ENCODE measurements around the gene PLEKHJ1. TPM values are rescaled to one million over a fixed set of nuclear protein-coding genes. Genes with fewer than 3 reads are reported as not detected.

The PLEKHJ1 gene
- total RNA-seq, 1 experiment from 2014 or later = 119 TPM

- CTCF ChIA-PET = no interaction called here
These were observed 44.4 kb downstream of the PLEKHJ1 start for GRCh38 chr19:2191456-2192310.

GRCh38 chr19:2190848-2191455 is 45.2 kb downstream of the PLEKHJ1 start:
- Histone ChIP-seq H3K36me3 (ENCODE audit: control insufficient read depth, insufficient read depth, low read length) (no peaks in the 10 kb centered on the region; the same call in none of the 2 replicates), H3K4me1 (peaks cover 5% of the 10 kb centered on the region), H3K27me3 (replicated peaks; ENCODE audit: control insufficient read depth, insufficient read depth, low read length) (no peaks in the 10 kb centered on the region), H3K4me3 (ENCODE audit: low read depth, low read length) (no peak overlapping the region), H3K9me3 (no peaks in the 10 kb centered on the region)
- CTCF ChIA-PET = no interaction called here
- no TSS peak for BruUV-seq (replicated peaks)
- H3K4me3 Mint-ChIP-seq (ENCODE audit: unreplicated experiment) = no peak overlapping the region
- intact Hi-C loops (cut with micrococcal nuclease; ENCODE audit: unreplicated experiment) = no loop called here
- peaks cover 38% of the 10 kb centered on the region for H3K36me3 Mint-ChIP-seq (ENCODE audit: insufficient read depth, unreplicated experiment)
- TF ChIP-seq CTCF (IDR thresholded peaks at IDR 0.05; ENCODE audit: insufficient read depth in 1 of 2, low read depth in 1 of 2, low read length in 1 of 2, severe bottlenecking in 1 of 2, unreplicated experiment in 1 of 2) = no peak
- H3K27ac Mint-ChIP-seq (ENCODE audit: unreplicated experiment) = no peak overlapping the region
- no peaks in the 10 kb centered on the region for H3K9me3 Mint-ChIP-seq (ENCODE audit: unreplicated experiment)
- POLR2A ChIA-PET = no interaction called here
- peaks cover 7% of the 10 kb centered on the region for H3K4me1 Mint-ChIP-seq (ENCODE audit: low read depth, unreplicated experiment)
- no peak for DNase-seq
- H3K27me3 Mint-ChIP-seq (ENCODE audit: insufficient read depth, unreplicated experiment) = no peaks in the 10 kb centered on the region

More at GRCh38 chr19:2191456-2192310, 44.4 kb downstream of the PLEKHJ1 start:
- no peaks in the 10 kb centered on the region for H3K4me1 Mint-ChIP-seq (ENCODE audit: low read depth, unreplicated experiment)
- no peak for DNase-seq
- H3K27me3 Mint-ChIP-seq (ENCODE audit: insufficient read depth, unreplicated experiment) = no peaks in the 10 kb centered on the region
- peaks cover 41% of the 10 kb centered on the region for H3K36me3 Mint-ChIP-seq (ENCODE audit: insufficient read depth, unreplicated experiment)
- no peak overlapping the region for H3K4me3 ChIP-seq (ENCODE audit: low read depth, low read length)
- intact Hi-C loops (cut with micrococcal nuclease; ENCODE audit: unreplicated experiment) = no loop called here
- H3K36me3 ChIP-seq (ENCODE audit: control insufficient read depth, insufficient read depth, low read length) = no peaks in the 10 kb centered on the region; the same call in none of the 2 replicates
- H3K27ac Mint-ChIP-seq (ENCODE audit: unreplicated experiment) = no peak overlapping the region
- no TSS peak for BruUV-seq (replicated peaks)
- POLR2A ChIA-PET = no interaction called here
- H3K4me3 Mint-ChIP-seq (ENCODE audit: unreplicated experiment) = no peak overlapping the region
- H3K27me3 ChIP-seq (replicated peaks; ENCODE audit: control insufficient read depth, insufficient read depth, low read length) = no peaks in the 10 kb centered on the region
- H3K9me3 ChIP-seq = no peaks in the 10 kb centered on the region
- no peaks in the 10 kb centered on the region for H3K9me3 Mint-ChIP-seq (ENCODE audit: unreplicated experiment)
- peaks cover under 1% of the 10 kb centered on the region; the same call in 1 of the 2 replicates for H3K4me1 ChIP-seq
- TF ChIP-seq CTCF (IDR thresholded peaks at IDR 0.05; ENCODE audit: insufficient read depth in 1 of 2, low read depth in 1 of 2, low read length in 1 of 2, severe bottlenecking in 1 of 2, unreplicated experiment in 1 of 2) = no peak

- H3K36me3 ChIP-seq (ENCODE audit: control insufficient read depth, insufficient read depth, low read length) = no peaks in the 10 kb centered on the region; the same call in none of the 2 replicates
- no peaks in the 10 kb centered on the region for H3K27me3 Mint-ChIP-seq (ENCODE audit: insufficient read depth, unreplicated experiment)
- H3K4me1 ChIP-seq = peaks cover 10% of the 10 kb centered on the region
- no peak overlapping the region for H3K27ac Mint-ChIP-seq (ENCODE audit: unreplicated experiment)
- no peak overlapping the region for H3K4me3 ChIP-seq (ENCODE audit: low read depth, low read length)
- POLR2A ChIA-PET = no interaction called here
- intact Hi-C loops (cut with micrococcal nuclease; ENCODE audit: unreplicated experiment) = no loop called here
- no peak overlapping the region for H3K4me3 Mint-ChIP-seq (ENCODE audit: unreplicated experiment)
- H3K9me3 ChIP-seq = no peaks in the 10 kb centered on the region
- CTCF ChIA-PET = no interaction called here
- no peaks in the 10 kb centered on the region for H3K9me3 Mint-ChIP-seq (ENCODE audit: unreplicated experiment)
- BruUV-seq (replicated peaks) = no TSS peak
- H3K4me1 Mint-ChIP-seq (ENCODE audit: low read depth, unreplicated experiment) = peaks cover 12% of the 10 kb centered on the region
- DNase-seq = no peak
- H3K36me3 Mint-ChIP-seq (ENCODE audit: insufficient read depth, unreplicated experiment) = peaks cover 44% of the 10 kb centered on the region
- H3K27me3 ChIP-seq (replicated peaks; ENCODE audit: control insufficient read depth, insufficient read depth, low read length) = no peaks in the 10 kb centered on the region
- no peak for TF ChIP-seq CTCF (IDR thresholded peaks at IDR 0.05; ENCODE audit: insufficient read depth in 1 of 2, low read depth in 1 of 2, low read length in 1 of 2, severe bottlenecking in 1 of 2, unreplicated experiment in 1 of 2)
These were observed 46.2 kb downstream of the PLEKHJ1 start for GRCh38 chr19:2189880-2190279.

Data from Caco-2 (cell line).